ENCODE data around the gene TOMM7. TPM values are rescaled to one million over a fixed set of nuclear protein-coding genes. Genes with fewer than 3 reads are reported as not detected.
A peak's percentile ranks its signal among the peaks of the same experiment; 100 is the strongest.

Gene TOMM7
- total and polyA plus RNA-seq, 4 donors: 122 to 275 (median 204) TPM

DNA sequence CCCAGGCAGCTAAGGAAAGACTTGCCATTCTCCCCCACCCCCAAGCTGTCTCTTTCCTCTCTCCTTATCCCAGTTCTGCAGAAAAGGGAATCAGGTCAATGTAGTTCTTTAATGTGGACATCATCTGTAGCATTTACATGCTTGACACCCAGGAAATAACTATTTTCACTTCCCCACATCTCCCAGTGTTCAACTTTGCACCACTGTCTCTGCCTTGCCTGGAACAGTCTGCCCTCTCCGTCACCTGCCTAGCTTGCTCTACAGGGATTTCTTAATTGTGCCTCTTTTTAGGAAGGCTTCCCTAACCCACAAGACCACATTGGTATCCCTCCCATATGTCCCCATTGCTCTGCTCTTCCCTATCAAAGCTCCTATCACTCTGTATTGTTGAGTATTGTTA is 45.9 kb upstream of the TOMM7 start:
- TF ChIP-seq, protein P1, sequence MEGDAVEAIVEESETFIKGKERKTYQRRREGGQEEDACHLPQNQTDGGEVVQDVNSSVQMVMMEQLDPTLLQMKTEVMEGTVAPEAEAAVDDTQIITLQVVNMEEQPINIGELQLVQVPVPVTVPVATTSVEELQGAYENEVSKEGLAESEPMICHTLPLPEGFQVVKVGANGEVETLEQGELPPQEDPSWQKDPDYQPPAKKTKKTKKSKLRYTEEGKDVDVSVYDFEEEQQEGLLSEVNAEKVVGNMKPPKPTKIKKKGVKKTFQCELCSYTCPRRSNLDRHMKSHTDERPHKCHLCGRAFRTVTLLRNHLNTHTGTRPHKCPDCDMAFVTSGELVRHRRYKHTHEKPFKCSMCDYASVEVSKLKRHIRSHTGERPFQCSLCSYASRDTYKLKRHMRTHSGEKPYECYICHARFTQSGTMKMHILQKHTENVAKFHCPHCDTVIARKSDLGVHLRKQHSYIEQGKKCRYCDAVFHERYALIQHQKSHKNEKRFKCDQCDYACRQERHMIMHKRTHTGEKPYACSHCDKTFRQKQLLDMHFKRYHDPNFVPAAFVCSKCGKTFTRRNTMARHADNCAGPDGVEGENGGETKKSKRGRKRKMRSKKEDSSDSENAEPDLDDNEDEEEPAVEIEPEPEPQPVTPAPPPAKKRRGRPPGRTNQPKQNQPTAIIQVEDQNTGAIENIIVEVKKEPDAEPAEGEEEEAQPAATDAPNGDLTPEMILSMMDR (IDR thresholded peaks at IDR 0.05; ENCODE audit: control extremely low read depth, extremely low read depth): no peak
- H3K4me3 ChIP-seq: no peak overlapping the region
- no peaks in the 10 kb centered on the region for H3K27me3 ChIP-seq (ENCODE audit: control insufficient read depth in 3 of 3, insufficient read depth in 3 of 3, low read length in 2 of 3)
- ATAC-seq (ENCODE audit: insufficient read depth, low FRiP score) (no peak), DNase-seq (no peak)
- peaks cover 0 to 19% (median 5%) of the 10 kb centered on the region in 5 donors for H3K4me1 ChIP-seq (ENCODE audit: control insufficient read depth in 5 of 5, insufficient read depth in 5 of 5, low read length in 5 of 5)
- H3K36me3 ChIP-seq (ENCODE audit: control insufficient read depth in 4 of 4, insufficient read depth in 4 of 4, low read length in 4 of 4): peaks cover 0 to 2% (median 0%) of the 10 kb centered on the region in 4 donors
- H3K9me3 ChIP-seq (ENCODE audit: control insufficient read depth in 4 of 4, insufficient read depth in 3 of 4, low read length in 3 of 4): no peaks in the 10 kb centered on the region
- 72 to 76% methylated on average over 1 of the region's 1 CpG for WGBS, 2 donors
- H3K27ac ChIP-seq (ENCODE audit: low read depth in 1 of 2, low read length in 1 of 2): no peak overlapping the region
- H3K9ac ChIP-seq (ENCODE audit: insufficient read depth in 1 of 2, low read length in 2 of 2): no peak overlapping the region

- Histone ChIP-seq H3K27ac (ENCODE audit: low read depth in 1 of 2, low read length in 1 of 2) (peak overlapping the region in 1 of 2 donors; percentile 58), H3K4me1 (ENCODE audit: control insufficient read depth in 5 of 5, insufficient read depth in 5 of 5, low read length in 5 of 5) (peaks cover 0 to 19% (median 6%) of the 10 kb centered on the region in 5 donors), H3K4me3 (no peak overlapping the region), H3K9ac (ENCODE audit: insufficient read depth in 1 of 2, low read length in 2 of 2) (no peak overlapping the region), H3K9me3 (ENCODE audit: control insufficient read depth in 4 of 4, insufficient read depth in 3 of 4, low read length in 3 of 4) (no peaks in the 10 kb centered on the region), H3K27me3 (ENCODE audit: control insufficient read depth in 3 of 3, insufficient read depth in 3 of 3, low read length in 2 of 3) (no peaks in the 10 kb centered on the region), H3K36me3 (ENCODE audit: control insufficient read depth in 4 of 4, insufficient read depth in 4 of 4, low read length in 4 of 4) (peaks cover 0 to 2% (median 0%) of the 10 kb centered on the region in 4 donors)
- no peak for DNase-seq
- ATAC-seq (ENCODE audit: insufficient read depth, low FRiP score): no peak
- TF ChIP-seq, protein P1 (IDR thresholded peaks at IDR 0.05; ENCODE audit: control extremely low read depth, extremely low read depth): no peak
- 47 to 56% methylated on average over 2 of the region's 2 CpGs for WGBS, 2 donors
These were observed 44.9 kb upstream of the TOMM7 start for GRCh38 chr7:22867589-22867988.

DNA sequence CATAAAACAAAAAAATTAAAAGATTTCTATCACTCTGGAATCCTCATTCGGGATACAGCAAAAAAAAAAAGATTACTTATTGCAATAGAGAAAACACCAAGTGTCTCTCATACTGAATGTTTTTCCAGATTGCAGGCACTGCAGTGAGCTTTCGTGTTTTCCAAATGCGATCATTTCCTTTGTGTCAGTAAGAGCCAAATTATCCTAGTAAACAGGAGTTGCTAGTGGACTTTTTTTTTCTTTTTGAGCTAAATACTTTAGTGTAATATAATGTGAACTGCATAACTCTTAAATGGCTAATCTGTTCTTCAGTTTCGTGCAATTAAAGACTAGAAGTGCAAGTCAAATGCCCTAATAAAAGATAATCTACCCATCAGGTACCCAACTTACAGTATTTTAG is 44.4 kb upstream of the TOMM7 start:
- H3K4me1 ChIP-seq (ENCODE audit: control insufficient read depth in 5 of 5, insufficient read depth in 5 of 5, low read length in 5 of 5): peaks cover 0 to 19% (median 5%) of the 10 kb centered on the region in 5 donors
- peak overlapping the region in 1 of 2 donors; percentile 27 for H3K9ac ChIP-seq (ENCODE audit: insufficient read depth in 1 of 2, low read length in 2 of 2)
- no peak overlapping the region for H3K4me3 ChIP-seq
- no peak overlapping the region for H3K27ac ChIP-seq (ENCODE audit: low read depth in 1 of 2, low read length in 1 of 2)
- ATAC-seq (ENCODE audit: insufficient read depth, low FRiP score) (no peak), DNase-seq (peak in 2 of 3 donors; percentile 88 to 95)
- WGBS, 2 donors: 74 to 80% methylated on average over 4 of the region's 4 CpGs
- H3K9me3 ChIP-seq (ENCODE audit: control insufficient read depth in 4 of 4, insufficient read depth in 3 of 4, low read length in 3 of 4): no peaks in the 10 kb centered on the region
- TF ChIP-seq, protein P1 (IDR thresholded peaks at IDR 0.05; ENCODE audit: control extremely low read depth, extremely low read depth): no peak
- peaks cover 0 to 2% (median 0%) of the 10 kb centered on the region in 4 donors for H3K36me3 ChIP-seq (ENCODE audit: control insufficient read depth in 4 of 4, insufficient read depth in 4 of 4, low read length in 4 of 4)
- H3K27me3 ChIP-seq (ENCODE audit: control insufficient read depth in 3 of 3, insufficient read depth in 3 of 3, low read length in 2 of 3): no peaks in the 10 kb centered on the region

- TF ChIP-seq, protein P1 (IDR thresholded peaks at IDR 0.05; ENCODE audit: control extremely low read depth, extremely low read depth): no peak
- WGBS, 2 donors: 90 to 98% methylated on average over 2 of the region's 2 CpGs
- ATAC-seq (ENCODE audit: insufficient read depth, low FRiP score): no peak
- DNase-seq: no peak
- Histone ChIP-seq H3K4me1 (ENCODE audit: control insufficient read depth in 5 of 5, insufficient read depth in 5 of 5, low read length in 5 of 5) (peaks cover 0 to 19% (median 4%) of the 10 kb centered on the region in 5 donors), H3K36me3 (ENCODE audit: control insufficient read depth in 4 of 4, insufficient read depth in 4 of 4, low read length in 4 of 4) (peaks cover 0 to 4% (median 2%) of the 10 kb centered on the region in 4 donors), H3K27ac (ENCODE audit: low read depth in 1 of 2, low read length in 1 of 2) (no peak overlapping the region), H3K27me3 (ENCODE audit: control insufficient read depth in 3 of 3, insufficient read depth in 3 of 3, low read length in 2 of 3) (no peaks in the 10 kb centered on the region), H3K4me3 (no peak overlapping the region), H3K9ac (ENCODE audit: insufficient read depth in 1 of 2, low read length in 2 of 2) (no peak overlapping the region), H3K9me3 (ENCODE audit: control insufficient read depth in 4 of 4, insufficient read depth in 3 of 4, low read length in 3 of 4) (no peaks in the 10 kb centered on the region)
These were observed 42.9 kb upstream of the TOMM7 start for GRCh38 chr7:22865602-22865960.

All from lung (tissue), 12 donors.